Stomach (tissue), 9 donors: ENCODE data around the gene TRMT2A. TPM values are rescaled to one million over a fixed set of nuclear protein-coding genes. Genes with fewer than 3 reads are reported as not detected.
"Not testable (repeated sequence)": the region's sequence is repeated elsewhere in the genome, so short reads cannot be mapped to it uniquely, and the experiment has no call there.

Experiments
- DNase-seq, 2 donors: peaks; one replicate each; pipeline versions ENCODE4 v3.0.0 to v3.0.0-alpha.2; 2013 to 2019
- H3K27ac ChIP-seq, 5 donors: fragments of 200-600 bp in 4 of 5; sonication (generic) in 4 of 5; one replicate each; pipeline ENCODE4 v1.5.1; 2013 to 2019; ENCODE audit warnings: mild to moderate bottlenecking in 1 of 5, moderate library complexity in 1 of 5
- H3K27me3 ChIP-seq, 3 donors: fragments of 200-600 bp; sonication (generic); one replicate each; pipeline ENCODE4 v1.5.1; 2017 to 2019; ENCODE audit warnings: mixed run types in 1 of 3
- H3K36me3 ChIP-seq, 4 donors: fragments of 200-600 bp; sonication (generic); 1 replicate in 3 of 4; 2 replicates in 1 of 4; pipeline ENCODE4 v1.5.1; 2016 to 2019
- H3K4me1 ChIP-seq, 4 donors: fragments of 200-600 bp; sonication (generic); one replicate each; pipeline ENCODE4 v1.5.1; 2016 to 2019
- H3K4me3 ChIP-seq, 4 donors: fragments of 200-600 bp; sonication (generic) in 3 of 4; one replicate each; pipeline ENCODE4 v1.5.1; 2016 to 2019; ENCODE audit warnings: mild to moderate bottlenecking in 1 of 4
- H3K9me3 ChIP-seq, 4 donors: fragments of 200-600 bp; sonication (generic); one replicate each; pipeline ENCODE4 v1.5.1; 2016 to 2019
- CTCF ChIP-seq, 7 experiments: fragments of 450-650 bp in 4 of 7; fragments of 200-600 bp in 3 of 7; sonication (generic) in 3 of 7; IDR thresholded peaks; one replicate each; pipeline ENCODE4 v1.5.1; 2016 to 2019; ENCODE audit warnings: antibody characterized with exemption in 7 of 7, control low read depth in 2 of 7, mild to moderate bottlenecking in 1 of 7
- EP300 ChIP-seq: sonication (generic); formaldehyde crosslinking; IDR thresholded peaks from one replicate; pipeline ENCODE4 v1.6.1; 2017; ENCODE audit warnings: antibody characterized with exemption
- POLR2A ChIP-seq, 4 donors: fragments of 450-650 bp; IDR thresholded peaks; one replicate each; pipeline ENCODE4 v1.6.1; 2016; ENCODE audit warnings: antibody characterized with exemption in 4 of 4, control low read depth in 2 of 4, mild to moderate bottlenecking in 1 of 4, moderate library complexity in 1 of 4
- POLR2AphosphoS5 ChIP-seq, 3 donors: sonication (generic); formaldehyde crosslinking; IDR thresholded peaks; one replicate each; pipeline ENCODE4 v1.6.1; 2016; ENCODE audit warnings: antibody characterized with exemption in 3 of 3
- WGBS, 5 donors: extraction: QIAGEN DNeasy Blood & Tissue Kit in 3 of 5; methylation state at CpG; one replicate each; pipeline versions ENCODE4 v1.1.5 to v1.1.7; 2013 to 2018; 5-methylcytosine and 5-hydroxymethylcytosine counted together
- intact Hi-C: fragments of 100-400 bp; cut with DNase I; formaldehyde crosslinking; loops from one replicate; pipeline ENCODE4 v1.15.1; 2023; ENCODE audit warnings: low total_unique reads
- polyA plus RNA-seq, 3 donors: library from polyadenylated mRNA; stranded (reverse); fragments of 200-250 nt; gene quantifications; one replicate each; pipeline ENCODE4 v1.2.3, GENCODE V29; 2013
- total RNA-seq, 5 donors: library from RNA; depleted of rRNA; stranded (reverse); fragments of >200 nt; gene quantifications; one replicate each; pipeline versions ENCODE4 v1.1.0 to v1.2.3, GENCODE V29; 2014 to 2016
- donor health status: healthy with polysubstance abuse.
- donor health status: Bipolar disorder and iron deficiency.
- donor health status: healthy.

Gene TRMT2A
- total and polyA plus RNA-seq, 8 donors, result 17.9 to 143 (median 62.6) TPM

DNA sequence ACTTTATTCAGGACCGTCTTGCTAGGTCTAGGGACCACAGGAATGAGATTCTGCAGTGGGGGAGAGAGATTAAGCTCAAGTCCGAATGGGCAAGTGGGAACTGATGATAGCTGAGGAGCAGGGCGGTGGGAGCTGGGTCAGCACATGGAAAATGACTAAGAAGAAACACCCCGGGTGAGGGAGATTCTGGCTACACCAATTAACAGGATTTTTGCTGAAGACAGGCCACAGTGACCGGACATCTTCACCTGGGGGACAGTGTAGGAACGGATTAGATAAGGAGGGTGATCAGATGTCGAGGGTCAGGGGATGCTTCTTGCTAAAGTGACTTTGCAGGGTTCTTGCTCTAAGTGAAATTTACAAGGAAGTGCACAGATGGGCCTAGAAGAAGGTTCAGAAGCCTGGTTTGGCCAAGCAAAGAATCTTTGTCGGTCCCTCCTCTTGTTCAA, 45.5 kb downstream of the TRMT2A start:
- no peaks in the 10 kb centered on the region for H3K27me3 ChIP-seq
- TF ChIP-seq EP300 (no peak), POLR2A (IDR thresholded peaks at IDR 0.05) (no peak)
- intact Hi-C loops, result no loop called here
- H3K4me1 ChIP-seq, result no peaks in the 10 kb centered on the region
- DNase-seq, result no peak
- no peak overlapping the region for H3K27ac ChIP-seq
- no peaks in the 10 kb centered on the region for H3K9me3 ChIP-seq
- no peak overlapping the region for H3K4me3 ChIP-seq
- H3K36me3 ChIP-seq, result no peaks in the 10 kb centered on the region
- WGBS, 5 donors, result 74 to 86% (median 83%) methylated on average over 8 of the region's 8 CpGs

GRCh38 chr22:20069331-20070042, 47.5 kb downstream of the TRMT2A start:
- no peak for DNase-seq
- 83 to 94% (median 93%) methylated on average over 6 to 7 of the region's 7 CpGs for WGBS, 5 donors
- no peaks in the 10 kb centered on the region for H3K9me3 ChIP-seq
- no peak for TF ChIP-seq POLR2AphosphoS5 (IDR thresholded peaks at IDR 0.05)
- no peak for TF ChIP-seq POLR2A (IDR thresholded peaks at IDR 0.05)
- TF ChIP-seq EP300, result no peak
- no peak for TF ChIP-seq CTCF (IDR thresholded peaks at IDR 0.05)
- H3K27me3 ChIP-seq, result no peaks in the 10 kb centered on the region
- no peaks in the 10 kb centered on the region for H3K4me1 ChIP-seq
- intact Hi-C loops, result no loop called here
- H3K4me3 ChIP-seq, result no peak overlapping the region
- peaks cover 0 to 20% (median 17%) of the 10 kb centered on the region in 4 donors for H3K36me3 ChIP-seq
- no peak overlapping the region for H3K27ac ChIP-seq

- no peak overlapping the region for H3K27ac ChIP-seq
- no peak for DNase-seq
- no peak overlapping the region for H3K4me3 ChIP-seq
- H3K36me3 ChIP-seq, result peaks cover under 1 to 29% (median 26%) of the 10 kb centered on the region in 4 donors
- TF ChIP-seq CTCF (IDR thresholded peaks at IDR 0.05), result no peak
- no peak for TF ChIP-seq POLR2AphosphoS5 (IDR thresholded peaks at IDR 0.05)
- TF ChIP-seq EP300, result no peak
- no peak for TF ChIP-seq POLR2A (IDR thresholded peaks at IDR 0.05)
- H3K9me3 ChIP-seq, result no peaks in the 10 kb centered on the region
- WGBS, 5 donors, result 89 to 96% (median 93%) methylated on average over 7 of the region's 7 CpGs
- no peaks in the 10 kb centered on the region for H3K27me3 ChIP-seq
- no peaks in the 10 kb centered on the region for H3K4me1 ChIP-seq
- intact Hi-C loops, result no loop called here
Measured at GRCh38 chr22:20068640-20069039, 48.4 kb downstream of the TRMT2A start.

DNA sequence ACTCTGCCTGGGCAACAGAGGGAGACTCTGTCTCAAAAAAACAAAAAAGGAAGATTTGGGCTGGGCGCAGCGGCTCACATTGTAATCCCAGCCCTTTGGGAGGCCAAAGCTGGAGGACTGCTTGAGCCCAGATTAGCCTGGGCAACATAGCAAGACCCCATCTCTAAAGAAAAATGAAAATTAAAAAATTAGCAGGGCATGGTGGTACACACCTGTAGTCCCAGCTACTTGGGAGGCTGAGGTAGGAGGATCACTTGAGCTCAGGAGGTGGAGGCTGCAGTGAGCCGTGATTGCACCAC, 49.7 kb downstream of the TRMT2A start:
- H3K27ac ChIP-seq, H3K4me3 ChIP-seq, H3K9me3 ChIP-seq, DNase-seq, H3K4me1 ChIP-seq, H3K27me3 ChIP-seq, intact Hi-C loops: not testable (repeated sequence)
- H3K36me3 ChIP-seq, result peaks cover 14 to 42% (median 39%) of the 10 kb centered on the region in 4 donors
- WGBS, 5 donors, result 92 to 98% (median 96%) methylated on average over 3 of the region's 3 CpGs

DNA sequence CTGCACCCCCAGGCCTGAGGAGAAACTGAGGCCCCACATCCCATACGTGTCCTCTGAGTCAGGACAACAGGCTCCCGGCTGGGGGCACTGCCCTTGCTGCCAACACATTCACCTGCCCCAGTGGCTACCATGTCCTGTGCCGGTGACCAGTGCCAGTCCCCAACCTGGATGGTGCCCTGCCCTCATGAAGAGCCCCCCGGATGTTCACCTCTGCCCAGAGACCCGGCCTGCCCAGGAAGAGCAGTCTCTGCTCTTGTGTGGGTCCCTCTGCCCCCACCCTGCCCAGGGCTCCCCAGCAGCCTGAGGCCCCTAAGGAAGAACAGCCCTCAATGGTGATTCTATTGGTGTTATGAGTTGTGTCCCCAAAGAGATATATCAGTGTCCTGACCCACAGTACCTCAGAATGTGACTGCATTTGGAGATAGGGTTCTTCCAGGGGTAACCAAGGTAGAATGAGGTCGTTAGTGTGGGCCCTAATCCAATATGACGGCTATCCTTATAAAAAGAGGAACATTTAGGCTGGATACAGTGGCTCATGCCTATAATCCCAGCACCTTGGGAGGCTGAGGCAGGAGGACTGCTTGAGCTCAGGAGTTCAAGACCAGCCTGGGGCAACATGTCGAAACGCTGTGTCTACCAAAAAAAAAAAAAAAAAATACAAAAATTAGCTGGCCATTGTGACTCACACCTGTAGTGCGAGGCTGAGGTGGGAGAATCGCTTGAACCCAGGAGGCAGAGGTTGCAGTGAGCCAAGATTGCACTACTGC, 50.2 kb downstream of the TRMT2A start:
- H3K4me3 ChIP-seq, result no peak overlapping the region
- no peaks in the 10 kb centered on the region for H3K27me3 ChIP-seq
- H3K27ac ChIP-seq, result no peak overlapping the region
- H3K9me3 ChIP-seq, result no peaks in the 10 kb centered on the region
- no peak for DNase-seq
- H3K4me1 ChIP-seq, result no peaks in the 10 kb centered on the region
- TF ChIP-seq CTCF (IDR thresholded peaks at IDR 0.05) (no peak), POLR2AphosphoS5 (IDR thresholded peaks at IDR 0.05) (no peak), EP300 (no peak), POLR2A (IDR thresholded peaks at IDR 0.05) (no peak)
- 93 to 96% (median 94%) methylated on average over 8 to 11 of the region's 11 CpGs for WGBS, 5 donors
- intact Hi-C loops, result no loop called here
- H3K36me3 ChIP-seq, result peaks cover 19 to 47% (median 44%) of the 10 kb centered on the region in 4 donors
